Measurements from ENCODE around the gene TPSAB1.

Gene TPSAB1

GRCh38 chr16:1218061-1218929 lies 22.2 kb upstream of the TPSAB1 start:
- Histone ChIP-seq H3K4me3 (ENCODE audit: extremely low read depth, insufficient read depth, low read length, poor library complexity, severe bottlenecking) (no peak overlapping the region), H3K27ac (ENCODE audit: low read depth, low read length, severe bottlenecking) (no peak overlapping the region), H3K36me3 (ENCODE audit: control insufficient read depth, insufficient read depth, low read length) (no peaks in the 10 kb centered on the region), H3K9me3 (ENCODE audit: control insufficient read depth, low read length) (no peaks in the 10 kb centered on the region), H3K4me1 (ENCODE audit: control insufficient read depth, insufficient read depth, low read length, poor library complexity, severe bottlenecking) (no peaks in the 10 kb centered on the region)
- WGBS, 2 experiments (ENCODE audit: insufficient coverage in 2 of 2): 93 to 95% methylated on average over 43 to 44 of the region's 49 CpGs

DNA sequence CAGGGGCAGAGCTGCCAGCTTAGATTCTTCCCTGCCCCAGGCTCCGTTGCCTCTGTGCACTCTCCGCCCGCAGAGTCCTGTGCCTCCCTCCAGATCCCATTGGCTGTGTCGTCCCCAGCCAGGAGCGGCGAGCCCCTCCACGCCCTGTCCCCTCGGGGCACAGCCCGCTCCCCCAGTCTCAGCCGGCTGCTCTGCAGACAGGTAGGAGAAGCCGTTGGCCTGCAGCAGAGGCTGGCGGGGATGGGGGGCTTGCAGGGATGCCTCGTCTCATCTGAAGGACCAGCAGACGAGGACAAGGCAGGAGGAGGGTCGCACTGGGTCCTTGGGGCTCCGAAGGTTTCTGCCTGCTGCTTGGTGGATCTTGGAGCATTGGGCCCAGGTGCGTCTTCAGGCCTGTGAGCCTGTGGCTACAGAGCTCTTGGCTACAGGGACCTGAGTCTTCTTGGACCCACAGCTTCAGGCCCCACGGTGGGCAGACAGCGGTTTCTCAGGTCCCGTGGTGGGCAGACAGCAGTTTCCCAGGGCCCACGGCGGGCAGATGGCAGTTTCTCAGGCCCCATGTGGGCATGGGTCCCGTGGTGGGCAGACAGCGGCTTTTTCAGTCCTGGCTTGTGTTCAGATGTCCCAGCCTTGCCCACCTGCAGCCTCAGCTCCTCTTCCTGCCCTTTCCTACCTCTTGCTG lies 21.4 kb upstream of the TPSAB1 start:
- 88 to 92% methylated on average over 21 to 23 of the region's 24 CpGs for WGBS, 2 experiments (ENCODE audit: insufficient coverage in 2 of 2)
- Histone ChIP-seq H3K4me1 (ENCODE audit: control insufficient read depth, insufficient read depth, low read length, poor library complexity, severe bottlenecking) (no peaks in the 10 kb centered on the region), H3K27ac (ENCODE audit: low read depth, low read length, severe bottlenecking) (no peak overlapping the region), H3K9me3 (ENCODE audit: control insufficient read depth, low read length) (no peaks in the 10 kb centered on the region), H3K4me3 (ENCODE audit: extremely low read depth, insufficient read depth, low read length, poor library complexity, severe bottlenecking) (no peak overlapping the region), H3K36me3 (ENCODE audit: control insufficient read depth, insufficient read depth, low read length) (no peaks in the 10 kb centered on the region)

DNA sequence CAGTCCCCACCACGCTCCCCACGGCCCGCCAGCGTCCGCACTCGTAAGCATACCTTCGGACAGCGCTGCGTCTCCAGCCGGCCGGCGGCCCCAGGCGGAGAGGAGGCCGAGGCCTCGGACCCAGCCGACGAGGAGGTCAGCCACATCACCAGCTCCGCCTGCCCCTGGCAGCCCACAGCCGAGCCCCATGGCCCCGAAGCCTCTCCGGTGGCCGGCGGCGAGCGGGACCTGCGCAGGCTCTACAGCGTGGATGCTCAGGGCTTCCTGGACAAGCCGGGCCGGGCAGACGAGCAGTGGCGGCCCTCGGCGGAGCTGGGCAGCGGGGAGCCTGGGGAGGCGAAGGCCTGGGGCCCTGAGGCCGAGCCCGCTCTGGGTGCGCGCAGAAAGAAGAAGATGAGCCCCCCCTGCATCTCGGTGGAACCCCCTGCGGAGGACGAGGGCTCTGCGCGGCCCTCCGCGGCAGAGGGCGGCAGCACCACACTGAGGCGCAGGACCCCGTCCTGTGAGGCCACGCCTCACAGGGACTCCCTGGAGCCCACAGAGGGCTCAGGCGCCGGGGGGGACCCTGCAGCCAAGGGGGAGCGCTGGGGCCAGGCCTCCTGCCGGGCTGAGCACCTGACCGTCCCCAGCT lies 20.3 kb upstream of the TPSAB1 start:
- H3K4me1 ChIP-seq (ENCODE audit: control insufficient read depth, insufficient read depth, low read length, poor library complexity, severe bottlenecking): no peaks in the 10 kb centered on the region
- no peak overlapping the region for H3K4me3 ChIP-seq (ENCODE audit: extremely low read depth, insufficient read depth, low read length, poor library complexity, severe bottlenecking)
- no peak overlapping the region for H3K27ac ChIP-seq (ENCODE audit: low read depth, low read length, severe bottlenecking)
- WGBS, 2 experiments (ENCODE audit: insufficient coverage in 2 of 2): 95 to 96% methylated on average over 46 to 51 of the region's 55 CpGs
- H3K36me3 ChIP-seq (ENCODE audit: control insufficient read depth, insufficient read depth, low read length): no peaks in the 10 kb centered on the region
- H3K9me3 ChIP-seq (ENCODE audit: control insufficient read depth, low read length): no peaks in the 10 kb centered on the region

GRCh38 chr16:1220841-1221627 lies 19.5 kb upstream of the TPSAB1 start:
- Histone ChIP-seq H3K27ac (ENCODE audit: low read depth, low read length, severe bottlenecking) (no peak overlapping the region), H3K36me3 (ENCODE audit: control insufficient read depth, insufficient read depth, low read length) (no peaks in the 10 kb centered on the region), H3K4me3 (ENCODE audit: extremely low read depth, insufficient read depth, low read length, poor library complexity, severe bottlenecking) (no peak overlapping the region), H3K9me3 (ENCODE audit: control insufficient read depth, low read length) (no peaks in the 10 kb centered on the region), H3K4me1 (ENCODE audit: control insufficient read depth, insufficient read depth, low read length, poor library complexity, severe bottlenecking) (no peaks in the 10 kb centered on the region)
- WGBS, 2 experiments (ENCODE audit: insufficient coverage in 2 of 2): 93 to 94% methylated on average over 43 to 46 of the region's 48 CpGs

- Histone ChIP-seq H3K9me3 (ENCODE audit: control insufficient read depth, low read length) (no peaks in the 10 kb centered on the region), H3K36me3 (ENCODE audit: control insufficient read depth, insufficient read depth, low read length) (no peaks in the 10 kb centered on the region), H3K4me1 (ENCODE audit: control insufficient read depth, insufficient read depth, low read length, poor library complexity, severe bottlenecking) (no peaks in the 10 kb centered on the region), H3K4me3 (ENCODE audit: extremely low read depth, insufficient read depth, low read length, poor library complexity, severe bottlenecking) (no peak overlapping the region), H3K27ac (ENCODE audit: low read depth, low read length, severe bottlenecking) (no peak overlapping the region)
- WGBS, 2 experiments (ENCODE audit: insufficient coverage in 2 of 2): 92 to 95% methylated on average over 37 to 38 of the region's 40 CpGs
These were observed 18.6 kb upstream of the TPSAB1 start for GRCh38 chr16:1221628-1222552.

- 87 to 89% methylated on average over 18 to 25 of the region's 25 CpGs for WGBS, 2 experiments (ENCODE audit: insufficient coverage in 2 of 2)
- Histone ChIP-seq H3K27ac (ENCODE audit: low read depth, low read length, severe bottlenecking) (no peak overlapping the region), H3K4me1 (ENCODE audit: control insufficient read depth, insufficient read depth, low read length, poor library complexity, severe bottlenecking) (no peaks in the 10 kb centered on the region), H3K4me3 (ENCODE audit: extremely low read depth, insufficient read depth, low read length, poor library complexity, severe bottlenecking) (no peak overlapping the region), H3K36me3 (ENCODE audit: control insufficient read depth, insufficient read depth, low read length) (no peaks in the 10 kb centered on the region), H3K9me3 (ENCODE audit: control insufficient read depth, low read length) (no peaks in the 10 kb centered on the region)
These were observed 17.8 kb upstream of the TPSAB1 start for GRCh38 chr16:1222553-1223354.

- Histone ChIP-seq H3K9me3 (ENCODE audit: control insufficient read depth, low read length) (no peaks in the 10 kb centered on the region), H3K36me3 (ENCODE audit: control insufficient read depth, insufficient read depth, low read length) (no peaks in the 10 kb centered on the region), H3K4me1 (ENCODE audit: control insufficient read depth, insufficient read depth, low read length, poor library complexity, severe bottlenecking) (no peaks in the 10 kb centered on the region), H3K27ac (ENCODE audit: low read depth, low read length, severe bottlenecking) (no peak overlapping the region), H3K4me3 (ENCODE audit: extremely low read depth, insufficient read depth, low read length, poor library complexity, severe bottlenecking) (no peak overlapping the region)
- 94 to 96% methylated on average over 31 to 34 of the region's 38 CpGs for WGBS, 2 experiments (ENCODE audit: insufficient coverage in 2 of 2)
These were observed 16.9 kb upstream of the TPSAB1 start for GRCh38 chr16:1223355-1224214.

DNA sequence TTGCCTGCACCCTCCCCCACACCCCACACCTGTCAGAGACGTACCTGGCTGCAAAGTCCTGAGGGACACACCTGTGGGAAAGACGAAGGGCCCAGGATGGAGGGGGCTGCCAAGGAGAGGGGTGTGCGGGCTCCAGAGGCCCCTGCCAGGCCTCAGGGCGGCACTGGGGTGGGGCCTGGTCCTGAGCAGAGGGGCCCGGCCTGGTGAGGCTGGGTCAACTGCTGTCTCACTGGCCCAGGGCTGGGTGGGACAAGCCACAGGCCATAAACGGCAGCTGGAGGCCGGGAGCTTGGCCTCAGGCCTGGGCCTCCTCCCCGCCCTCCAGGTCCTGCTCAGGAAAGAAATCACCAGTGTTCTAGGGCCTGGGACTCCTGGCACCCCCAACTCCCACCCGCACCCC lies 15.9 kb upstream of the TPSAB1 start:
- Histone ChIP-seq H3K4me1 (ENCODE audit: control insufficient read depth, insufficient read depth, low read length, poor library complexity, severe bottlenecking) (no peaks in the 10 kb centered on the region), H3K27ac (ENCODE audit: low read depth, low read length, severe bottlenecking) (no peak overlapping the region), H3K9me3 (ENCODE audit: control insufficient read depth, low read length) (no peaks in the 10 kb centered on the region), H3K36me3 (ENCODE audit: control insufficient read depth, insufficient read depth, low read length) (no peaks in the 10 kb centered on the region), H3K4me3 (ENCODE audit: extremely low read depth, insufficient read depth, low read length, poor library complexity, severe bottlenecking) (no peak overlapping the region)
- 91% methylated on average over 4 to 6 of the region's 9 CpGs for WGBS, 2 experiments (ENCODE audit: insufficient coverage in 2 of 2)

DNA sequence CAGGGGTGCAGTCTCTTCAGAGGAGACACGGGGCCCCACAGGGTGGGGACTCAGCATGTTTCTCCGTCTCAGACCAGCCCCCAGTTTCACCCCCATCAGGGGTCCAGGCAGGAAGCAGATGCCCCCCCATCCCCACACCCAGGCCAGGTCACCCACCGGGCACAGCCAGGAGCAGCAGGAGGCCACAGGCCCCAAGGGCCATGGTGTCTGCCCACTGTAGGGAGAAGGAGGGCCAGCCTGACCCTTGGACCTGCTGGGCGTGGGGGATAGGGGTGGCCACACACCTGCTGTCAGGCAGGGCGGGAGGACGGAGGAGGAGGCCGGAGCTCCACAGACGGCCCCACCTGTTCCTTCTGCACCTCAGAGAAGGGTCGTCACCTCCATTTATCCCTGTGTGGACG lies 15.5 kb upstream of the TPSAB1 start, which contains the start of gene TPSG1:
Gene TPSG1, minus strand, starts transcription at position 218 of the 401 bp plus-strand sequence. Its CDS starts 16 bp downstream, at position 202.
- 81 to 100% methylated on average over 3 to 7 of the region's 10 CpGs for WGBS, 2 experiments (ENCODE audit: insufficient coverage in 2 of 2)
- Histone ChIP-seq H3K4me1 (ENCODE audit: control insufficient read depth, insufficient read depth, low read length, poor library complexity, severe bottlenecking) (no peaks in the 10 kb centered on the region), H3K9me3 (ENCODE audit: control insufficient read depth, low read length) (no peaks in the 10 kb centered on the region), H3K27ac (ENCODE audit: low read depth, low read length, severe bottlenecking) (no peak within 1 kb of the TSS), H3K36me3 (ENCODE audit: control insufficient read depth, insufficient read depth, low read length) (no peaks in the 10 kb centered on the region), H3K4me3 (ENCODE audit: extremely low read depth, insufficient read depth, low read length, poor library complexity, severe bottlenecking) (no peak within 1 kb of the TSS)
